Activated CD8-positive, alpha-beta T cell treated with anti-CD3 and anti-CD28 coated beads, Interleukin-2, amount 10 ng/mL, durations not matched to agents 7 days and 5 days (primary cell): ENCODE measurements around the gene AP4B1. TPM values are rescaled to one million over a fixed set of nuclear protein-coding genes. Genes with fewer than 3 reads are reported as not detected.
A peak's percentile ranks its signal among the peaks of the same experiment; 100 is the strongest.

Experiments
- ATAC-seq: fragments of 150-1000 bp; cut with Tn5 transposase; one replicate; pipeline ENCODE4 v1.10.0; 2021; ENCODE audit warnings: moderate library complexity
- CTCF ChIA-PET: fragments of 350-600 bp; sonication (Branson Sonifier 250); formaldehyde crosslinking; loops from one replicate; lab custom pipeline; 2021; ENCODE audit warnings: antibody characterized with exemption; lab: Charles Lee
- POLR2A ChIA-PET: fragments of 350-600 bp; sonication (Branson Sonifier 250); formaldehyde crosslinking; loops from one replicate; lab custom pipeline; 2021; ENCODE audit warnings: antibody characterized with exemption; lab: Charles Lee
- DNase-seq: peaks from one replicate; pipeline ENCODE4 v3.0.0-alpha.2; 2020
- H3K27ac Mint-ChIP-seq: one replicate; pipeline ENCODE4 v1.8.0; 2021; ENCODE audit warnings: mild to moderate bottlenecking, mixed read lengths
- H3K27me3 Mint-ChIP-seq: one replicate; pipeline ENCODE4 v1.8.0; 2021; ENCODE audit warnings: low read depth, mixed read lengths
- H3K36me3 Mint-ChIP-seq: one replicate; pipeline ENCODE4 v1.8.0; 2021; ENCODE audit warnings: low read depth, mixed read lengths
- H3K4me1 Mint-ChIP-seq: one replicate; pipeline ENCODE4 v1.8.0; 2021; ENCODE audit warnings: low read depth, mixed read lengths
- H3K4me3 Mint-ChIP-seq: one replicate; pipeline ENCODE4 v1.8.0; 2021; ENCODE audit warnings: mild to moderate bottlenecking, mixed read lengths
- H3K9me3 Mint-ChIP-seq: one replicate; pipeline ENCODE4 v1.8.0; 2022; ENCODE audit warnings: mixed read lengths; ENCODE audit not compliant: insufficient read depth
- total RNA-seq, 2 experiments: library from RNA; stranded (reverse); gene quantifications; one replicate each; pipeline ENCODE4 v1.2.3, GENCODE V29; 2021

The AP4B1 gene
- total RNA-seq, 2 experiments from 2014 or later = 42.9 to 44.9 TPM

- Mint-ChIP-seq H3K27ac (no peak overlapping the region), H3K4me3 (no peak overlapping the region), H3K27me3 (no peaks in the 10 kb centered on the region), H3K36me3 (peaks cover 70% of the 10 kb centered on the region), H3K4me1 (peaks cover 29% of the 10 kb centered on the region), H3K9me3 (no peaks in the 10 kb centered on the region)
- ATAC-seq (no peak), DNase-seq (no peak)
- CTCF ChIA-PET = interaction anchor here (1.1 to 1.5 kb wide), 4 partner anchors 8 to 29 kb away, joined by 3 to 7 read pairs (median 4); partner anchors contain the start of gene AP4B1
- POLR2A ChIA-PET = no interaction called here
Observed at GRCh38 chr1:113895961-113896360, 8.6 kb downstream of the AP4B1 start.

- ATAC-seq (no peak), DNase-seq (no peak)
- no peak overlapping the region for H3K27ac Mint-ChIP-seq
- no peaks in the 10 kb centered on the region for H3K9me3 Mint-ChIP-seq
- no peak overlapping the region for H3K4me3 Mint-ChIP-seq
- ChIA-PET POLR2A (no interaction called here), CTCF (interaction anchor here (1.1 to 1.5 kb wide), 2 partner anchors 9 kb away, joined by 5 to 7 read pairs; partner anchors contain the start of gene AP4B1)
- H3K36me3 Mint-ChIP-seq = peaks cover 63% of the 10 kb centered on the region
- peaks cover 20% of the 10 kb centered on the region for H3K4me1 Mint-ChIP-seq
- H3K27me3 Mint-ChIP-seq = no peaks in the 10 kb centered on the region
Observed at GRCh38 chr1:113895098-113895497, 9.5 kb downstream of the AP4B1 start.

GRCh38 chr1:113893267-113893666 is 11.3 kb downstream of the AP4B1 start:
- Mint-ChIP-seq H3K4me3 (no peak overlapping the region), H3K27me3 (no peaks in the 10 kb centered on the region), H3K4me1 (peaks cover 5% of the 10 kb centered on the region), H3K27ac (peak overlapping the region; percentile 13), H3K36me3 (peaks cover 44% of the 10 kb centered on the region), H3K9me3 (no peaks in the 10 kb centered on the region)
- no peak for DNase-seq
- CTCF ChIA-PET = interaction anchor here (0.9 to 2.3 kb wide), 5 partner anchors 12 to 26 kb away, joined by 3 to 9 read pairs (median 4); no protein-coding TSS in a partner anchor
- ATAC-seq = no peak
- POLR2A ChIA-PET = interaction anchor here (0.7 to 1.1 kb wide), 3 partner anchors 11 to 38 kb away, joined by 4 to 5 read pairs (median 5); partner anchors contain the start of gene AP4B1

- peak overlapping the region; percentile 34 for H3K27ac Mint-ChIP-seq
- H3K36me3 Mint-ChIP-seq = peaks cover 38% of the 10 kb centered on the region
- no peaks in the 10 kb centered on the region for H3K27me3 Mint-ChIP-seq
- no peaks in the 10 kb centered on the region for H3K9me3 Mint-ChIP-seq
- ATAC-seq (no peak), DNase-seq (peak; percentile 14)
- peaks cover 13% of the 10 kb centered on the region for H3K4me1 Mint-ChIP-seq
- ChIA-PET CTCF (interaction anchor here (1.7 to 2.0 kb wide), 3 partner anchors 10 to 22 kb away, joined by 3 to 7 read pairs (median 6); no protein-coding TSS in a partner anchor), POLR2A (no interaction called here)
- no peak overlapping the region for H3K4me3 Mint-ChIP-seq
Observed at GRCh38 chr1:113891631-113892220, 12.9 kb downstream of the AP4B1 start.

GRCh38 chr1:113890816-113891215 is 13.8 kb downstream of the AP4B1 start:
- H3K4me1 Mint-ChIP-seq = peaks cover 13% of the 10 kb centered on the region
- no peaks in the 10 kb centered on the region for H3K9me3 Mint-ChIP-seq
- H3K27ac Mint-ChIP-seq = no peak overlapping the region
- no peak overlapping the region for H3K4me3 Mint-ChIP-seq
- POLR2A ChIA-PET = no interaction called here
- ATAC-seq (no peak), DNase-seq (no peak)
- CTCF ChIA-PET = interaction anchor here (1.5 to 1.9 kb wide), 3 partner anchors 10 to 13 kb away, joined by 3 to 7 read pairs (median 6); partner anchors contain the start of gene AP4B1
- H3K36me3 Mint-ChIP-seq = peaks cover 33% of the 10 kb centered on the region
- H3K27me3 Mint-ChIP-seq = no peaks in the 10 kb centered on the region

- peaks cover 18% of the 10 kb centered on the region for H3K36me3 Mint-ChIP-seq
- no peaks in the 10 kb centered on the region for H3K9me3 Mint-ChIP-seq
- ATAC-seq (no peak), DNase-seq (no peak)
- ChIA-PET CTCF (interaction anchor here (1.4 to 2.2 kb wide), 4 partner anchors 12 to 19 kb away, joined by 4 to 8 read pairs (median 6); no protein-coding TSS in a partner anchor), POLR2A (no interaction called here)
- H3K27me3 Mint-ChIP-seq = no peaks in the 10 kb centered on the region
- H3K4me3 Mint-ChIP-seq = no peak within 1 kb of the TSS
- peak within 1 kb of the TSS; percentile 27 for H3K27ac Mint-ChIP-seq
- peaks cover 17% of the 10 kb centered on the region for H3K4me1 Mint-ChIP-seq
Observed at GRCh38 chr1:113887402-113888175, 17.0 kb downstream of the AP4B1 start, which contains the start of gene BCL2L15. TSS of gene BCL2L15 (minus strand) at chr1:113887581. CDS start at chr1:113887375, 206 bp downstream.

- H3K9me3 Mint-ChIP-seq = no peaks in the 10 kb centered on the region
- POLR2A ChIA-PET = no interaction called here
- peak overlapping the region; percentile 27 for H3K27ac Mint-ChIP-seq
- H3K36me3 Mint-ChIP-seq = peaks cover 13% of the 10 kb centered on the region
- no peak overlapping the region for H3K4me3 Mint-ChIP-seq
- no peaks in the 10 kb centered on the region for H3K27me3 Mint-ChIP-seq
- CTCF ChIA-PET = interaction anchor here (1.4 to 1.9 kb wide), 4 partner anchors 11 to 43 kb away, joined by 4 to 6 read pairs (median 4); partner anchors contain the start of gene HIPK1
- DNase-seq (peak; percentile 13), ATAC-seq (no peak)
- H3K4me1 Mint-ChIP-seq = peaks cover 18% of the 10 kb centered on the region
Observed at GRCh38 chr1:113886417-113887401, 17.9 kb downstream of the AP4B1 start.

GRCh38 chr1:113881661-113882060 is 22.9 kb downstream of the AP4B1 start:
- H3K4me1 Mint-ChIP-seq = peaks cover 42% of the 10 kb centered on the region
- H3K27ac Mint-ChIP-seq = no peak overlapping the region
- POLR2A ChIA-PET = interaction anchor here (4.1 to 5.7 kb wide), 2 partner anchors 12 to 23 kb away, joined by 15 to 38 read pairs; partner anchors contain the start of genes AP4B1 and DCLRE1B
- ATAC-seq = no peak
- peaks cover 6% of the 10 kb centered on the region for H3K9me3 Mint-ChIP-seq
- CTCF ChIA-PET = interaction anchor here (0.6 to 2.4 kb wide), 10 partner anchors 9 to 809 kb away, joined by 3 to 12 read pairs (median 6); partner anchors contain the start of genes AP4B1 and LRIG2
- peaks cover 23% of the 10 kb centered on the region for H3K36me3 Mint-ChIP-seq
- no peaks in the 10 kb centered on the region for H3K27me3 Mint-ChIP-seq
- no peak overlapping the region for H3K4me3 Mint-ChIP-seq
- no peak for DNase-seq

GRCh38 chr1:113879739-113880038 is 24.9 kb downstream of the AP4B1 start:
- Mint-ChIP-seq H3K4me3 (no peak overlapping the region), H3K27me3 (no peaks in the 10 kb centered on the region)
- CTCF ChIA-PET = interaction anchor here (0.7 to 2.4 kb wide), 9 partner anchors 10 to 78 kb away, joined by 3 to 12 read pairs (median 4); partner anchors contain the start of genes AP4B1 and DCLRE1B

GRCh38 chr1:113876176-113876575 is 28.4 kb downstream of the AP4B1 start:
- POLR2A ChIA-PET = interaction anchor here (0.8 to 4.9 kb wide), 4 partner anchors 17 to 54 kb away, joined by 3 to 26 read pairs (median 10); partner anchors contain the start of genes AP4B1 and HIPK1
- Mint-ChIP-seq H3K9me3 (peaks cover 6% of the 10 kb centered on the region), H3K36me3 (peaks cover 18% of the 10 kb centered on the region), H3K27ac (no peak overlapping the region), H3K4me1 (peaks cover 76% of the 10 kb centered on the region), H3K4me3 (no peak overlapping the region), H3K27me3 (no peaks in the 10 kb centered on the region)
- CTCF ChIA-PET = interaction anchor here (1.0 to 4.0 kb wide), 8 partner anchors 9 to 804 kb away, joined by 3 to 33 read pairs (median 5); partner anchors contain the start of genes AP4B1, BCL2L15 and LRIG2
- no peak for DNase-seq
- no peak for ATAC-seq

More at GRCh38 chr1:113879739-113880038, 24.9 kb downstream of the AP4B1 start:
- Mint-ChIP-seq H3K36me3 (peaks cover 19% of the 10 kb centered on the region), H3K4me1 (peaks cover 60% of the 10 kb centered on the region), H3K27ac (peak overlapping the region; percentile 70), H3K9me3 (peaks cover 6% of the 10 kb centered on the region)
- ATAC-seq (no peak), DNase-seq (no peak)
- POLR2A ChIA-PET = interaction anchor here (2.9 to 5.7 kb wide), 3 partner anchors 10 to 50 kb away, joined by 11 to 38 read pairs (median 15); partner anchors contain the start of genes AP4B1, DCLRE1B and HIPK1
